Measurements from ENCODE around the gene RNU7-1. TPM values are rescaled to one million over a fixed set of nuclear protein-coding genes. Genes with fewer than 3 reads are reported as not detected.
A peak's percentile ranks its signal among the peaks of the same experiment; 100 is the strongest.

The RNU7-1 gene
- total RNA-seq, 1 donor from 2014 or later, result not detected

GRCh38 chr12:6962285-6963015, 18.8 kb downstream of the RNU7-1 start:
- POLR2A ChIA-PET, result interaction anchor here (0.6 to 17.0 kb wide), 9 partner anchors 20 to 428 kb away, joined by 3 to 1516 read pairs (median 5); partner anchors contain the start of genes ATN1, C12orf57, COPS7A and GAPDH
- H3K4me3 Mint-ChIP-seq, result peak overlapping the region; percentile 72
- TF ChIP-seq, protein P1, sequence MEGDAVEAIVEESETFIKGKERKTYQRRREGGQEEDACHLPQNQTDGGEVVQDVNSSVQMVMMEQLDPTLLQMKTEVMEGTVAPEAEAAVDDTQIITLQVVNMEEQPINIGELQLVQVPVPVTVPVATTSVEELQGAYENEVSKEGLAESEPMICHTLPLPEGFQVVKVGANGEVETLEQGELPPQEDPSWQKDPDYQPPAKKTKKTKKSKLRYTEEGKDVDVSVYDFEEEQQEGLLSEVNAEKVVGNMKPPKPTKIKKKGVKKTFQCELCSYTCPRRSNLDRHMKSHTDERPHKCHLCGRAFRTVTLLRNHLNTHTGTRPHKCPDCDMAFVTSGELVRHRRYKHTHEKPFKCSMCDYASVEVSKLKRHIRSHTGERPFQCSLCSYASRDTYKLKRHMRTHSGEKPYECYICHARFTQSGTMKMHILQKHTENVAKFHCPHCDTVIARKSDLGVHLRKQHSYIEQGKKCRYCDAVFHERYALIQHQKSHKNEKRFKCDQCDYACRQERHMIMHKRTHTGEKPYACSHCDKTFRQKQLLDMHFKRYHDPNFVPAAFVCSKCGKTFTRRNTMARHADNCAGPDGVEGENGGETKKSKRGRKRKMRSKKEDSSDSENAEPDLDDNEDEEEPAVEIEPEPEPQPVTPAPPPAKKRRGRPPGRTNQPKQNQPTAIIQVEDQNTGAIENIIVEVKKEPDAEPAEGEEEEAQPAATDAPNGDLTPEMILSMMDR (IDR thresholded peaks at IDR 0.05), result no peak
- CTCF ChIA-PET, result interaction anchor here (1.0 to 13.0 kb wide), 6 partner anchors 16 to 146 kb away, joined by 3 to 571 read pairs (median 8); partner anchors contain the start of genes C12orf57, LPCAT3, PTPN6 and RNU7-1
- H3K27me3 Mint-ChIP-seq, result no peaks in the 10 kb centered on the region
- intact Hi-C loops (cut with micrococcal nuclease), result no loop called here
- H3K9me3 Mint-ChIP-seq, result no peaks in the 10 kb centered on the region
- H3K4me1 Mint-ChIP-seq, result peaks cover 78% of the 10 kb centered on the region
- peaks cover 60% of the 10 kb centered on the region for H3K36me3 Mint-ChIP-seq (ENCODE audit: low read depth)
- DNase-seq (peak; percentile 26), ATAC-seq (ENCODE audit: low read depth) (no peak)
- peak overlapping the region; percentile 98 for H3K27ac Mint-ChIP-seq

DNA sequence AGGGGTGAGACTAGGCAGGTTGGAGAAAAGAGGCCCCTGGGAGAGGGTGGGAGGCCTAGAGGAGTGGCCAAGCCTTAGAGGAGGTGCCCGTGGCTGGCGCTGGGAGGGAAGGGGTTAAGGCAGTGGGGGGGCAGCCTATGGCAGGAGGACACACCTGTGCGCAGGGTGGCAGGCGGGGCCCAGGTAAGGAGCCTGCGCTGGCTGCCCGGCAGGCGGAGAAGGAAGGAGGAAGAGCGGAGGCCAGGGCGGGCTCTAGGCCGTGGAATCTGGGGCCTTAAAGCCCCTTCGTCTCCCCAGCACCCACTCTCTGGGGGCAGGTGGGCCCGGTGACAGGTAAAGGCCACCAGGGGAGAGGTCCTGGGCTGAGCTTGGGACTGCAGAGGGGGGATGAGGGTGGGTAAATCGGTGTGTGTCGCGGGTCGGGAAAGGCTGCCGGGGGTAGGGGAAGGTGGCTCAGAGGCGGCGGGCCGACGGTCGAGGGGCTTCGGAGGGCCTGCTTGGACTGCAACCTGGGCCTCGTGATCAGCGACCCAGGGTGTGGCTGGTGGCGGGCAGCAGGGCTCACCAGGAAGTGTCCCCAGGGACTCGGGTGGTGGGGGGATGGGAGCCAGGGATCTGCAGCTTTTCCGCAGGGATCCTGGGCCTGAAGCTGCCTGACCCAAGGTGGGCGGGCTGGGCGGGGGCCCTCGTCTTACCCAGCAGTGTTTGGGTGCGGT, 19.6 kb downstream of the RNU7-1 start:
- ATAC-seq (ENCODE audit: low read depth) (no peak), DNase-seq (no peak)
- H3K27ac Mint-ChIP-seq, result peak overlapping the region; percentile 98
- no peaks in the 10 kb centered on the region for H3K27me3 Mint-ChIP-seq
- TF ChIP-seq, protein P1 (IDR thresholded peaks at IDR 0.05), result no peak
- peaks cover 71% of the 10 kb centered on the region for H3K4me1 Mint-ChIP-seq
- H3K9me3 Mint-ChIP-seq, result no peaks in the 10 kb centered on the region
- peaks cover 60% of the 10 kb centered on the region for H3K36me3 Mint-ChIP-seq (ENCODE audit: low read depth)
- intact Hi-C loops (cut with micrococcal nuclease), result no loop called here
- peak overlapping the region; percentile 19 for H3K4me3 Mint-ChIP-seq
- ChIA-PET CTCF (interaction anchor here (1.8 to 13.0 kb wide), 6 partner anchors 8 to 94 kb away, joined by 11 to 571 read pairs (median 18); partner anchors contain the start of genes C12orf57, PTPN6, RNU7-1 and SPSB2), POLR2A (interaction anchor here (0.6 to 17.0 kb wide), 5 partner anchors 7 to 355 kb away, joined by 3 to 1516 read pairs (median 9); partner anchors contain the start of genes C12orf57, LPCAT3, PTPN6 and RNU7-1)

DNA sequence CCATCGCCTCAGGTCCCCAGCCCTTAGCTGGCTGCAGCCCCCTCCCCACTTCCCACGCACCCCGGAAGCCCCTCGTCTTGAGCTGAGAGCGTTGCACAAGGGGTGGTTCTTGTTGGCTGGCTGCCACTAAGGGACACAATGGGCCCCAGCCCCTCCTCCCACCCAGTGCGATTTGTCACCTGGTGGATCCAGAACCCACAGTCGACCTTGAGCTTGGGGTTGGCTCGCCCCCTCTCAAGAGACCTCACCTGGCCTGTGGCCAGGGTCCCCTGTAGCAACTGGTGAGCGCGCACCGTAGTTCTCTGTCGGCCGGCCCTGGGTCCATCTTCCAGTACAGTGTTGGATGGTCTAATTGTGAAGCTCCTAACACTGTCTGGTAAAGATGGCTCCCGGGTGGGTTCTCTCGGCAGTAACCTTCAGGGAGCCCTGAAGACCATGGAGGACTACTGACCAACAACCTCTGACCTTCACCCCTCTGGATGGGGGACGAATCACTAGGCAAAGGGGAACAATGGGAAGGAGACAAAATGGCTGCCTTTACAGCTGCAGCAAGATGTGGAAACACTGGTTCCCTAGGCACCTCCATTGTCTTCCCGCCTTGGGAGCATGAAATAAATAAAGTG, 20.3 kb downstream of the RNU7-1 start:
- H3K9me3 Mint-ChIP-seq, result no peaks in the 10 kb centered on the region
- peak overlapping the region; percentile 86 for H3K27ac Mint-ChIP-seq
- TF ChIP-seq, protein P1 (IDR thresholded peaks at IDR 0.05), result no peak
- intact Hi-C loops (cut with micrococcal nuclease), result no loop called here
- no peaks in the 10 kb centered on the region for H3K27me3 Mint-ChIP-seq
- no peak for DNase-seq
- no peak for ATAC-seq (ENCODE audit: low read depth)
- no peak overlapping the region for H3K4me3 Mint-ChIP-seq
- peaks cover 70% of the 10 kb centered on the region for H3K4me1 Mint-ChIP-seq
- ChIA-PET POLR2A (interaction anchor here (0.8 to 17.0 kb wide), 7 partner anchors 8 to 112 kb away, joined by 3 to 1516 read pairs (median 6); partner anchors contain the start of genes C12orf57, LPCAT3, PTPN6 and RNU7-1), CTCF (interaction anchor here (1.0 to 13.0 kb wide), 8 partner anchors 9 to 149 kb away, joined by 4 to 571 read pairs (median 14); partner anchors contain the start of genes C12orf57, PTPN6 and RNU7-1)
- H3K36me3 Mint-ChIP-seq (ENCODE audit: low read depth), result peaks cover 61% of the 10 kb centered on the region

- H3K4me3 Mint-ChIP-seq, result no peak overlapping the region
- H3K9me3 Mint-ChIP-seq, result no peaks in the 10 kb centered on the region
- ATAC-seq (ENCODE audit: low read depth), result no peak
- H3K4me1 Mint-ChIP-seq, result peaks cover 70% of the 10 kb centered on the region
- intact Hi-C loops (cut with micrococcal nuclease), result loop anchor here (1.0 kb wide), 4 partner anchors 20 to 128 kb away; partner anchors contain the start of genes C12orf57 and C1R
- peaks cover 60% of the 10 kb centered on the region for H3K36me3 Mint-ChIP-seq (ENCODE audit: low read depth)
- CTCF ChIA-PET, result interaction anchor here (0.7 to 13.0 kb wide), 12 partner anchors 9 to 192 kb away, joined by 3 to 571 read pairs (median 6); partner anchors contain the start of genes C12orf57, LPCAT3, PTPN6 and RNU7-1
- no peaks in the 10 kb centered on the region for H3K27me3 Mint-ChIP-seq
- POLR2A ChIA-PET, result interaction anchor here (0.8 to 17.0 kb wide), 10 partner anchors 9 to 112 kb away, joined by 3 to 1516 read pairs (median 4); partner anchors contain the start of genes C12orf57, LPCAT3, PTPN6 and RNU7-1
- TF ChIP-seq, protein P1 (IDR thresholded peaks at IDR 0.05), result no peak
- peak overlapping the region; percentile 86 for H3K27ac Mint-ChIP-seq
- no peak for DNase-seq
Observed at GRCh38 chr12:6964605-6965025, 21.0 kb downstream of the RNU7-1 start.
